MM.1S (cell line): ENCODE measurements around the gene DCST1.

ENCODE experiments used
- DNase-seq: peaks from one replicate; pipeline ENCODE4 v3.0.0-alpha.2; 2015
- H2AFZ ChIP-seq: fragments of 300-600 bp; sonication (generic); 2 replicates; pipeline ENCODE4 v1.6.0; 2016; ENCODE audit warnings: antibody characterized with exemption, low read length
- H3F3A ChIP-seq: fragments of 300-600 bp; sonication (generic); 2 replicates; pipeline ENCODE4 v1.6.1; 2016; ENCODE audit warnings: mild to moderate bottlenecking, antibody characterized with exemption, low read length, moderate library complexity, mixed read lengths; ENCODE audit not compliant: insufficient read depth
- H3K27ac ChIP-seq: fragments of 300-600 bp; sonication (generic); 2 replicates; pipeline ENCODE4 v1.5.1; 2016; ENCODE audit warnings: mild to moderate bottlenecking, low read length
- H3K27me3 ChIP-seq: fragments of 300-600 bp; sonication (generic); replicated peaks from 2 replicates; pipeline ENCODE4 v1.6.0; 2016; ENCODE audit warnings: low read length; ENCODE audit not compliant: insufficient read depth
- H3K36me3 ChIP-seq: fragments of 300-600 bp; sonication (generic); replicated peaks from 2 replicates; pipeline ENCODE4 v1.6.1; 2016; ENCODE audit warnings: mild to moderate bottlenecking, low read length, mixed read lengths; ENCODE audit not compliant: insufficient read depth
- H3K4me1 ChIP-seq: fragments of 300-600 bp; sonication (generic); 2 replicates; pipeline ENCODE4 v1.6.1; 2016; ENCODE audit warnings: low read length, mixed read lengths
- H3K4me2 ChIP-seq: fragments of 300-600 bp; sonication (generic); 2 replicates; pipeline ENCODE4 v1.6.0; 2016; ENCODE audit warnings: low read depth, low read length
- H3K4me3 ChIP-seq: fragments of 300-600 bp; sonication (generic); 2 replicates; pipeline ENCODE4 v1.5.1; 2016; ENCODE audit warnings: low read length, mixed read lengths
- H3K79me2 ChIP-seq: fragments of 300-600 bp; sonication (generic); 2 replicates; pipeline ENCODE4 v1.6.1; 2016; ENCODE audit warnings: mixed run types, low read length, mixed read lengths
- H3K9ac ChIP-seq: fragments of 300-600 bp; sonication (generic); 2 replicates; pipeline ENCODE4 v1.6.1; 2016; ENCODE audit warnings: low read length, mixed read lengths
- H3K9me2 ChIP-seq: fragments of 300-600 bp; sonication (generic); replicated peaks from 2 replicates; pipeline ENCODE4 v1.6.1; 2016; ENCODE audit warnings: mild to moderate bottlenecking, low read length, mixed read lengths; ENCODE audit not compliant: insufficient read depth
- H3K9me3 ChIP-seq: fragments of 300-600 bp; sonication (generic); replicated peaks from 2 replicates; pipeline ENCODE4 v1.6.1; 2016; ENCODE audit warnings: mild to moderate bottlenecking, low read length, mixed read lengths; ENCODE audit not compliant: insufficient read depth
- H4K20me1 ChIP-seq: fragments of 300-600 bp; sonication (generic); 2 replicates; pipeline ENCODE4 v1.6.1; 2016; ENCODE audit warnings: mild to moderate bottlenecking, low read length, moderate library complexity, mixed read lengths; ENCODE audit not compliant: insufficient read depth
- CTCF ChIP-seq: fragments of 300-600 bp; sonication (generic); IDR thresholded peaks from 2 replicates; pipeline ENCODE4 v1.5.1; 2016; ENCODE audit warnings: antibody characterized with exemption, low read length, mixed read lengths
- EZH2 ChIP-seq: fragments of 300-600 bp; sonication (generic); optimal IDR thresholded peaks from 2 replicates; pipeline ENCODE3; 2017; ENCODE audit warnings: low read depth, mild to moderate bottlenecking, antibody characterized with exemption, low read length, mixed read lengths
- EZH2phosphoT487 ChIP-seq: fragments of 300-600 bp; sonication (generic); IDR thresholded peaks from 2 replicates; pipeline ENCODE4 v1.6.1; 2018; ENCODE audit warnings: antibody characterized with exemption, low read length

DCST1 gene

DNA sequence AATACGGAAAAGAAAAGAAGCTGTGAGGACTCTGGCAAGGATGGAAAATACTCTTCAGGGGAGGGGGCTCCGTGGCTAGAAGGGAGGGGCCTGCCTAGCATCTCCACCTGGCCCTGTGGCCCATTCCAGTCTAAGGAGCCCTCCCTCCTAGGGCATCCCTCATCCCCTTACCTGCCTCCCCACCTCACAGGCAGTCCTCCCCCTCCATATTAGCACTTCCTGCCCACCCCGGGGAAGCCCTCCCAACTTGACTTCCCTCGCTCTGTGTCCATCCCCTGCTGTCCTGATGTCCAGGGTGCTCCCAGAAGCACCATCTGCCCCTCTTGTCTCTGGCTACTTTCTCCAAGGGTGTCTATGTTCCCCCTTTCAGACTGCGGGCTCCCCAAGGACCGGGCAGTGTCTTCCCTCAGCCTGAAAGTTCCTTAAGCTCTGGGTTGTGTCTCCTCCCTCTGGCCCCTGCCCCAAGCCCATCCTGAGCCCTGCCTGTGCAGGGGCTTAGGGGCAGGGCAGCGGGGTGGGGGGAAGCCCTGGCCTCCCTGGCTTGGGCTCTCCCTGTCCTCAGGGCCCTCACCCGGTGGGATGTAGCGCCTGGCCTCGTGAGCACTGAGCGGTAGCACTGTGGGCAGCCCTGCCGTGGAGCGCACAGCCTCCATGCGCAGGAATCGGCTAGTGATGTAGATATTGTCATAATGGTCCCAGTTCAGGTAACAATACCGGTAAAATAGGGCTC, 3.9 kb upstream of the DCST1 start:
- H3K9me2 ChIP-seq = no peaks in the 10 kb centered on the region
- H3K27ac ChIP-seq = no peak overlapping the region
- H3K4me3 ChIP-seq = no peak overlapping the region
- H3F3A ChIP-seq = no peaks in the 10 kb centered on the region
- TF ChIP-seq EZH2phosphoT487 = no peak
- H3K9me3 ChIP-seq = no peaks in the 10 kb centered on the region
- 0 out of 2 replicates have a peak, but pooled peaks cover 8% of the 10 kb centered on the region for H3K27me3 ChIP-seq
- no peaks in the 10 kb centered on the region for H4K20me1 ChIP-seq
- H3K36me3 ChIP-seq = no peaks in the 10 kb centered on the region
- no peak for DNase-seq
- no peaks in the 10 kb centered on the region for H3K4me1 ChIP-seq
- H3K4me2 ChIP-seq = no peak overlapping the region
- no peaks in the 10 kb centered on the region for H3K79me2 ChIP-seq
- H2AFZ ChIP-seq = no peak overlapping the region
- no peak overlapping the region for H3K9ac ChIP-seq

DNA sequence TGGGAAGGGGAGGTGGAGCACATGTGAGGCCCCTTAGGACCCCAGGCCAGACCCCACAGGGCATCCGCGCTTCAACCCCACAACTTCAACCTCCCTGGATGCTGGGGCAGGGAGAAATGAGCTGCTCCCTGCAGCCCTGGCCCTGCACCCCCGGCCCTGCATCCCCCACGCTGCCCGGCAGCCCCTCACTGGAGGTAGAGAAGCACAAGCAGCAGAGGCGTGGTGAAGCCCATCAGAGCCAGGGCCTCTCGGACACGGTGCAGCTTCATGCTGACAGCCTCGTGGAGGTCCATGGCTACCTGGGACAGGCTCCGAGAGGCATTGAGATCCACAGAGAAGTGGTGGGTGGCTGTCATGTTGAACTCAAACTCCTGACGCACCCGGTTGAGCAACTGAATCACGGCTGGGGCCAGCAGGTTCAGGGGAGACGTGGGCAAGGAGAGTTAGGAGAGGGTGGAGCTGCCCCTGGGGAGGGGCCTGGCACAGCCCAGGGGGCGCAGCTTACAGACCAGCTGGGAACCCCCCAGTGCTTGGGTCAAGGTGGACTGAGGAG, 3.3 kb upstream of the DCST1 start:
- TF ChIP-seq EZH2 (no peak), CTCF (no peak), EZH2phosphoT487 (no peak)
- 0 out of 2 replicates have a peak, but pooled peaks cover 8% of the 10 kb centered on the region for H3K27me3 ChIP-seq
- no peak overlapping the region for H3K27ac ChIP-seq
- H4K20me1 ChIP-seq = no peaks in the 10 kb centered on the region
- H2AFZ ChIP-seq = no peak overlapping the region
- DNase-seq = no peak
- no peak overlapping the region for H3K4me2 ChIP-seq
- no peaks in the 10 kb centered on the region for H3K36me3 ChIP-seq
- H3K4me1 ChIP-seq = no peaks in the 10 kb centered on the region
- H3K4me3 ChIP-seq = no peak overlapping the region
- H3K9me3 ChIP-seq = no peaks in the 10 kb centered on the region
- no peaks in the 10 kb centered on the region for H3K9me2 ChIP-seq
- no peaks in the 10 kb centered on the region for H3K79me2 ChIP-seq
- no peak overlapping the region for H3K9ac ChIP-seq
- H3F3A ChIP-seq = no peaks in the 10 kb centered on the region

- H3F3A ChIP-seq = no peaks in the 10 kb centered on the region
- no peaks in the 10 kb centered on the region for H3K9me3 ChIP-seq
- H2AFZ ChIP-seq = no peak overlapping the region
- H3K36me3 ChIP-seq = no peaks in the 10 kb centered on the region
- H3K27ac ChIP-seq = no peak overlapping the region
- no peak overlapping the region for H3K4me2 ChIP-seq
- no peak overlapping the region for H3K4me3 ChIP-seq
- no peaks in the 10 kb centered on the region for H4K20me1 ChIP-seq
- H3K9ac ChIP-seq = no peak overlapping the region
- no peaks in the 10 kb centered on the region for H3K9me2 ChIP-seq
- TF ChIP-seq EZH2 (no peak), CTCF (no peak), EZH2phosphoT487 (no peak)
- 0 out of 2 replicates have a peak, but pooled peaks cover 8% of the 10 kb centered on the region for H3K27me3 ChIP-seq
- H3K4me1 ChIP-seq = no peaks in the 10 kb centered on the region
- H3K79me2 ChIP-seq = no peaks in the 10 kb centered on the region
- DNase-seq = no peak
These were observed 2.7 kb upstream of the DCST1 start for GRCh38 chr1:155030899-155031298.

- H3K27ac ChIP-seq = no peak overlapping the region
- no peak overlapping the region for H3K9ac ChIP-seq
- no peaks in the 10 kb centered on the region for H3K79me2 ChIP-seq
- no peaks in the 10 kb centered on the region for H3K9me2 ChIP-seq
- H2AFZ ChIP-seq = no peak overlapping the region
- DNase-seq = no peak
- no peaks in the 10 kb centered on the region for H3K4me1 ChIP-seq
- no peaks in the 10 kb centered on the region for H4K20me1 ChIP-seq
- H3F3A ChIP-seq = no peaks in the 10 kb centered on the region
- 0 out of 2 replicates have a peak, but pooled peaks cover 8% of the 10 kb centered on the region for H3K27me3 ChIP-seq
- no peak overlapping the region for H3K4me2 ChIP-seq
- H3K9me3 ChIP-seq = no peaks in the 10 kb centered on the region
- no peaks in the 10 kb centered on the region for H3K36me3 ChIP-seq
- no peak overlapping the region for H3K4me3 ChIP-seq
- TF ChIP-seq EZH2 = no peak
- TF ChIP-seq CTCF = no peak
- no peak for TF ChIP-seq EZH2phosphoT487
These were observed 738 bp upstream of the DCST1 start for GRCh38 chr1:155032886-155033285.
